NK-92 treated with Interleukin-12 subunit alpha and Interleukin-12 subunit beta, amount 100 ng/mL, for 24 hours (cell line): ENCODE measurements around the gene ANO6.

Source experiments
- DNase-seq: peaks from one replicate; lab custom pipeline; 2025; lab: John Stamatoyannopoulos, UW

ANO6 gene

DNA sequence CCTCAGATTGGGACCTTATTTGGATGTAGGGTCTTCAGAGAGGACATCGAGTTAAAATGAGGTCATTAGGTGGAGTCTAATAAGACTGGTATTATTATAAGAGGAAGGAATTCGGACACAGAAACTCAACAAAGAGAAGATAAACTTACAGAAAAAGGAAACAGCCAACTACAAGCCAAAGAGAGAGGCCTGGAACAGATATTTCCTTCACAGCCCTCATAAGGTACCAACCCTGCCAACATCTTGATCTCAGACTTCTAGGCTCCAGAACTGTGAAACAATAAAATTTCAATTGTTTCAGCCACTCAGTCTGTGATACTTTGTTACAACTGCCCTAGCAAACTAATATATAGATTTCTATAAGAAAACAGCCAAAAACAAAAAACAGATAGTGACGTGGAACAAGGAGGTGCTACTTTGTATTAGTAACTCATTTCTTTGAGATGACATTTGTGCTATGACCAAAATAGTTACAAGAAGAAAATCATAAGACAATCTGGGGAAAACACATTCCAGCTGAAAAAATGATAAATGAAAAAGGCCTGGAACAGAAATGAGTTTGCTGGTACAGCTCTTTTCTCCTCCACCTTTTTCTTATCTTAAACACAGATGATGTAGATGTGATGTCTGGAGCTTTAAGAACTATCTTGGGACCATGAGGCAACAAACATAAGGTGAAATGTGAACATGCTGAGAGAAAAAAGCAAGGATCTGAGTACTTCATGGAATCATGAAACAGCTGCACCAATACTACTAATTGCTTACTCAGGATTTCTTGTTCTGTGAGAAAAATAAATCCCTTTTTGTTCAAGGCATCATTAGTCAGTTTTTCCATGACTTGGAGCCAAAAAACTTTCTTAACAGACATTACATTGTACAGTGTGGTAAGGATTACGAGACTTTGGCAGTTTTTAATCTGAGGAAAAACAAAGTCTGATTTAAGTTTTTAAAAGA is 243.2 kb downstream of the ANO6 start:
- no peak for DNase-seq

DNA sequence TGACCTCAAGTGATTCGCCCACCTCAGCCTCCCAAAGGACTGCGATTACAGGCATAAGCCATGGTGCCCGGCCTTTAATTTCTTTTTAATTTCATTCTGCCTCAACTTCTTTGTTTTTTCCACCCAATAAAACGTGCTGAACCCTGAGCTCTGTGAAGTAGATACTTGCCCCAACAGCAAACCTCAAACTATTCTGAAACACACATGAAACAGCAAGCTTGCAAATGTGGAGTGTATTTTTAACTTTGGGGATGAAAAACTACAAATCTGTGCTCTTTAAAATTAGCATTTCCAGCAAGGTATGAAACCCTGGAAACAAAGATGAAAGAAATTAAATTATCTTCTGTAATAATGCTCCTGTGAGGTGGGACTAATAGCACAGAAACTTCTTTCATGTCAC is 246.6 kb downstream of the ANO6 start:
- DNase-seq: no peak

DNA sequence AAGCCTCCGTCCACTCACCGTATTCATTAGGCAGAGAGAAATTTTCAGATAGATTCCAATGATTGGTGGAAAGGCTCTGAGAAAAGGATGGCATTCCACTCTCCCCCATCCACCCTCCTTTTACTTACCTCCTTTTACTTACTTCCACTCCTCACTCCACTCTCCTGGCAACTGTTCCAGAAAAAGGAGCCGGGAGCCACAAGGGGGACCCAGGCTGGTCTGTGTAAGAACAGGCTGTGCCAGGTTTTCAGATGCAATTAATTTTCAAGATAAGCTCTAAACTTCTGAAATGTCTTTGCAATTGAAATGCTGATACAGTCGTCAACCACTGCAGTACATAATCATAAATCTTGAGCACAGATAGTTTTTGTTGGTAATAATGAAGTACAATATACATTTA is 248.8 kb downstream of the ANO6 start:
- DNase-seq: no peak

DNA sequence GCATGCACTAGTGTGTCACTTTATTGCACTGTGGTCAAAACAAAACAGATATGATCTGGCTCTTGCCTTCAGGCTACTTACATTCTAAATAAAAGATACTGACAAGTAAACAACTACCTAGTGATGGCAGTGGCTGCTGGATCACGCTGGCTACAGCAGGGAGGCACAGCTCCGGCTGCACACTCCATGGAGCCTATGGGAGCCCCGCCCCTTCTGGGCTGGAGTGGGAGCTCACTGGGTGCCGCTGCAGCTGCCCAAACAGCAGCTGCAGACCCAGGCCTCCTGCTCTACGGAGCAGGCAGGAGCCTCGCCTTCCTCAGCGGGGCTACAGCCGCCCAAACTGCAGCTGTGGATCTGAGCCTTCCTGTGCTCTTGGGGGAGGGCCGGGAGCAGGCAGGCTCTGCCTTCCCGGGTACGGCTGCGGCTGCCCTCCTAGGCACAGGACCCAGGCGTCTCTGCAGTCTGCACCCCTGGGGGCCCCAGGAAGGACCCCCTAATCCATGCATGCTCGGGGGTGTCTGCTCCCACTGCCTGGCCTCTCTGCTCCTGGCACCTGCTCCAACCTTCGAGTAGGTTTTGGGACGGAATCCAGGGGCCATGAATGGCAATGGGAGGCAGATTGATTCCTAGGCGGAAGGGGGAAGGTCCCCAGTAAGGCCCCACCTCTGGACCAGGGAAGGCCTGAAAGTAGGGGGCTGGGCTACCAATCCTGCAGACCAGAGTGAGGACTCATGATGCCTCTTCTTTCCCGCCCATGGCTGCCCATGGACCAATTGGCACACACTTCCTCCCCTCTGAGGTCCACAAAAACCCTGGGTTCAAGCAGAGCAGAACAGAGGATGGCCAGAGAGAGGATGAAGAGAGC is 253.1 kb downstream of the ANO6 start:
- DNase-seq: no peak

DNA sequence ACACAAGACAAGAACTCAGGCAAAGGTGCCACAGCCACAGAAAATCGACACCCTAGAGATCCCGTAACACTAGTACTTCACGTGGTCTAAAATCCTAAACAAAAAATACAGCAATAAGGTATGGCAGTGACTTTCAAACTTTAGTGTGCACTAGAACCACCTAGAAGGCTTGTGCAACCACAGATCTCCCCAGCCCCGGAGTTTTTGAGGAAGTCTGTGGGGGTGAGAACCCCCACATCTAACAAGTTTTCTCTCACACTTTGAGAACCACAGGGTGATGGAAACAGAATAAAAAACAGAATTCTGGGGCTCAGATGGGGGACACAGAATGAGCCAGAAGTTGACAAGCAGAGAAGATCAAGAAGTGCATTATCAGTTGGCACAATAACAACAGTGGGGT is 254.0 kb downstream of the ANO6 start:
- DNase-seq: no peak

DNA sequence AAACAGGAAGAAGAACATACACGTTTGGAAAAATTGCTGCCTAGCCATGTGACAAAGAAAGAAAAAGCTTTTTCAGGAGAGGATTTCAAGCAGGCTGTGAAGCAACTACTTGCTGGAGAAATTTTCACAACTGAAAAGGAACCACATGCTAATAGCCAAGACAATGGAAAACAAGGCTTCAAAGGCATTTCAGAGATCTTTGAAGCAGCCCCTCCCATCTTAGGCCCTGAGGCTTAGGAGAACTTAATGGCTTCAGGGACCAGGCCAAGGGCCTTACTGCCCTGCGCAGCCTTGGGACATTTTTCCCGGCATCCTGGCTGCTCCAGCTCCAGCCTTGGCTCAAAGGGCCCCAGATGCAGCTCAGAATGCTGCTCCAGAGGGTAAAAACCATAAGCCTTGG is 257.7 kb downstream of the ANO6 start:
- no peak for DNase-seq

DNA sequence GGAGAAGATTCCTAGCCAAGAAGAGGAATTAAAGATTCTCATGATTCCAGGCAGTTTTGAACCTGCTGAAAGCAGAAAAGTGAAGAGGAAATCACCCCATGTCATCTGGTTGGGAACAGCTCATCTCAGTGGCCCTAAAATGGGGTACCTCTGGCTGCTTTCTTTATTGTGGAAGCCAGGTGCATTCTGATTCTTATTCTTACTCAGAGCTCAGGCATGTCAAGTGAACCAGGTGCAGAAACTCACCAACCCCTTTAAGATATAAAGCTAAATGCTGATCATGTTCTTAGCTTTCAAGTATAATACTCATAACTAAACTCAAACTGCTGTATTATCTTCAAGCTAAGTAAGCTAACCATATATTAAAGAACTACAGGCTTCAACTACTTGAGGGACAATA is 259.7 kb downstream of the ANO6 start:
- DNase-seq: no peak

DNA sequence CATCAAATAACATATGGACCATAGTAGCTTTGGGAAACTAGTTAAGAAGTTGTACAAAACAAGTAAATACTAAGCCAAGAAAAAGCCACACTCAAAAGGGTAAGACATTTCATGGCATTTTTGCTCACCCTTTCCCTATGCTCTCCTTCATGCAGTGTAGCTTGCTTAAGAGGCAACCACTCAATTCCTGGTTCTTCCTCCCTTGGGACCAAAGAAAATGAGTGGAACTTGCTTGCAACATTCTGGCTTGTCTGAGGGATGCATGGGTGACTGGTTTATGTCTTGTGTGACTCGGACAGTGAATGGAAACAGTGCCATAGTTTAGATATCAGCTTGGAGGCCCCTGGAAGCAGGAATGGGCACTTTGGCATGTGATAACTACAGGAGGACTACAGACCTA is 261.6 kb downstream of the ANO6 start:
- DNase-seq: no peak

DNA sequence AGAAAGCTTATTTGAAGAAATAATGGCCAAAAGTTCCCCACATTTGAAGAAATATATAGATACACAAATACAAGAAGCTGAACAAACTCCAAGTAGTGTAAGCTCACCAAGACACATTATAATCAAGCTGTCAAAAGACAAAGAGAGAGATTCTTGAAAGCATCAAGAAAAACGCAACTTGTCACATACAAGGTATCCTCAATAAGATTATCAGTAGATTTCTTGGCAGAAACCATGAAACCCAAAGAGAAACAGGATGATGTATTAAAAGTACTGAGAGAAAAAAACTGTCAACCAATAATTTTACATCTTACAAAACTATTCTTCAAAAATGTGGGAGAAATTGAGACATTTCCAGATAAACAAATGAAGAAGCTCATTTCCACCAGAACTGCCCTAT is 263.0 kb downstream of the ANO6 start:
- DNase-seq: no peak

DNA sequence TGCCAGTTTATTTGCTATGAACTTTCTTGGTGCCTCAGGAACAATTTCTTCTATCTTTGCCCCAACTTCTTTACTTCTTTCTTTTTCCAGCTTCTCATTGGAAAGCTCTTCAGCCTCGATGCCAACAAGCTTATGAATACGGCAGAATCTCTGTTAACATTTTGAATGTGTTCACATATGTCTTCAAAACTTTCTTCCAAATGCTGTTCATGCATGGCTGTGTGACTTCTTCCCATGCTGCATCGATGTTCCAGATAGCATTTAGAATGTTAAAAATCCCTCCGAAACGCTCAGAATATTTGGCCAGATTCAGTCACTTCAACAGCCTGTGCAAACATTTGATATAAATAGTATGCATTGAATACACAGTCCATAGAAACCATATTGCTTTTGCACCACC is 265.9 kb downstream of the ANO6 start:
- no peak for DNase-seq

DNA sequence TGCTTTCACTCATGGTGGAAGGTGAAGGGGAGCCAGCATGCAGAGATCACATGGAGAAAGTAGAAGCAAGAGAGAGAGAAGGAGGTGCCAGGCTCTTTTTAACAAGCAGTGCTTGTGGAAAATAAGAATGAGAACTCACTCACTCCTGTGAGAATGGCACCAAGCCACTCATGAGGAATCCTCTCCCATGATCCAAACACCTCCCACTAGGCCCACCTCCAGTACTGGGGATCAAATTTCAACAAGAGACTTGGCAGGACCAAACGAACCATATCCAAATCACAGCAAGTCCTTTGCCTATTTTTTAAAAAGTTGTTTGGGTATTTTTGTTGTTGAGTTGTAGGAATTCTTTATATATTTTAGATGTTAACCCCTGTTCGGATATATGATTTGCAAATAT is 267.7 kb downstream of the ANO6 start:
- DNase-seq: no peak
